K562 (cell line): ENCODE measurements around the gene SDCCAG8.

ENCODE experiments used
- ATF2 ChIP-seq: sonication (generic); formaldehyde crosslinking; IDR thresholded peaks from 2 replicates; pipeline ENCODE4 v1.8.1; 2022; ENCODE audit warnings: missing genetic modification reagents
- BHLHE40 ChIP-seq: IDR thresholded peaks from 2 replicates; pipeline ENCODE4 v1.6.1; 2011; ENCODE audit warnings: low read length, improper control_type of control experiment
- CTCF ChIP-seq, 3 experiments: IDR thresholded peaks in 2 of 3; conservative IDR thresholded peaks in 1 of 3; 2 replicates each; pipeline ENCODE4 v1.5.1; 2011 to 2012; ENCODE audit warnings: low read length in 3 of 3, mild to moderate bottlenecking in 3 of 3, control low read depth in 2 of 3, improper control_type of control experiment in 1 of 3, inconsistent platforms in 1 of 3, low read depth in 1 of 3, mixed read lengths in 1 of 3, moderate library complexity in 1 of 3; ENCODE audit not compliant: insufficient read depth in 2 of 3
- ZBTB49 ChIP-seq: sonication (generic); formaldehyde crosslinking; IDR thresholded peaks from 2 replicates; pipeline ENCODE4 v1.8.0; 2022; ENCODE audit warnings: missing genetic modification reagents, mild to moderate bottlenecking, borderline replicate concordance
- ZNF609 ChIP-seq: sonication (generic); formaldehyde crosslinking; IDR thresholded peaks from 2 replicates; pipeline ENCODE4 v1.8.1; 2023; ENCODE audit warnings: missing genetic modification reagents, mild to moderate bottlenecking, borderline replicate concordance
- TF ChIP-seq, protein P1 (sequence below), 2 experiments: fragments of 450-650 bp in 1 of 2; IDR thresholded peaks; 2 replicates each; pipeline ENCODE4 v1.6.1; 2011 to 2017; ENCODE audit warnings: low read depth in 2 of 2, antibody characterized with exemption in 1 of 2, borderline replicate concordance in 1 of 2, low read length in 1 of 2, mild to moderate bottlenecking in 1 of 2, mixed read lengths in 1 of 2; ENCODE audit not compliant: control insufficient read depth in 1 of 2

- no peak for TF ChIP-seq CTCF (IDR thresholded peaks at IDR 0.05 in 2 of 3, conservative IDR thresholded peaks at IDR 0.05 in 1 of 3; ENCODE audit: insufficient read depth in 2 of 3, low read depth in 1 of 3, low read length in 3 of 3)
- TF ChIP-seq BHLHE40 = no peak
- TF ChIP-seq, protein P1, sequence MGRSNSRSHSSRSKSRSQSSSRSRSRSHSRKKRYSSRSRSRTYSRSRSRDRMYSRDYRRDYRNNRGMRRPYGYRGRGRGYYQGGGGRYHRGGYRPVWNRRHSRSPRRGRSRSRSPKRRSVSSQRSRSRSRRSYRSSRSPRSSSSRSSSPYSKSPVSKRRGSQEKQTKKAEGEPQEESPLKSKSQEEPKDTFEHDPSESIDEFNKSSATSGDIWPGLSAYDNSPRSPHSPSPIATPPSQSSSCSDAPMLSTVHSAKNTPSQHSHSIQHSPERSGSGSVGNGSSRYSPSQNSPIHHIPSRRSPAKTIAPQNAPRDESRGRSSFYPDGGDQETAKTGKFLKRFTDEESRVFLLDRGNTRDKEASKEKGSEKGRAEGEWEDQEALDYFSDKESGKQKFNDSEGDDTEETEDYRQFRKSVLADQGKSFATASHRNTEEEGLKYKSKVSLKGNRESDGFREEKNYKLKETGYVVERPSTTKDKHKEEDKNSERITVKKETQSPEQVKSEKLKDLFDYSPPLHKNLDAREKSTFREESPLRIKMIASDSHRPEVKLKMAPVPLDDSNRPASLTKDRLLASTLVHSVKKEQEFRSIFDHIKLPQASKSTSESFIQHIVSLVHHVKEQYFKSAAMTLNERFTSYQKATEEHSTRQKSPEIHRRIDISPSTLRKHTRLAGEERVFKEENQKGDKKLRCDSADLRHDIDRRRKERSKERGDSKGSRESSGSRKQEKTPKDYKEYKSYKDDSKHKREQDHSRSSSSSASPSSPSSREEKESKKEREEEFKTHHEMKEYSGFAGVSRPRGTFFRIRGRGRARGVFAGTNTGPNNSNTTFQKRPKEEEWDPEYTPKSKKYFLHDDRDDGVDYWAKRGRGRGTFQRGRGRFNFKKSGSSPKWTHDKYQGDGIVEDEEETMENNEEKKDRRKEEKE (IDR thresholded peaks at IDR 0.05; ENCODE audit: borderline replicate concordance in 1 of 2, control insufficient read depth in 1 of 2, low read depth in 2 of 2, low read length in 1 of 2) = no peak
- TF ChIP-seq ATF2 (CRISPR knock-in tag) = no peak
- TF ChIP-seq ZNF609 (CRISPR knock-in tag) = no peak
- TF ChIP-seq ZBTB49 = no peak
Observed at GRCh38 chr1:243438146-243438545, 182.3 kb downstream of the SDCCAG8 start.
